Endothelial cell of umbilical vein (primary cell): ENCODE measurements around the gene IQSEC3.

ENCODE experiments used
- EZH2 ChIP-seq: IDR thresholded peaks from 2 replicates; pipeline ENCODE4 v1.6.1; 2012; ENCODE audit warnings: borderline replicate concordance, low read depth, mild to moderate bottlenecking, moderate library complexity, low read length, inconsistent platforms; ENCODE audit not compliant: severe bottlenecking
- GATA2 ChIP-seq: IDR thresholded peaks from 2 replicates; pipeline ENCODE4 v1.7.0; 2011; ENCODE audit warnings: low read depth, mild to moderate bottlenecking, moderate library complexity, mixed read lengths, low read length; ENCODE audit not compliant: insufficient read length, insufficient read depth
- POLR2A ChIP-seq: IDR thresholded peaks from 2 replicates; pipeline ENCODE4 v1.6.1; 2012; ENCODE audit warnings: low read depth, mild to moderate bottlenecking, control low read depth, low read length
- TF ChIP-seq, protein P1 (sequence below), 2 donors: IDR thresholded peaks; 1 replicate in 1 of 2; 2 replicates in 1 of 2; pipeline ENCODE4 v1.5.1; 2011; ENCODE audit warnings: low read length in 2 of 2, mild to moderate bottlenecking in 2 of 2, moderate library complexity in 2 of 2, control low read depth in 1 of 2, inconsistent platforms in 1 of 2, low read depth in 1 of 2; ENCODE audit not compliant: insufficient read depth in 1 of 2; ENCODE audit errors: extremely low read depth in 1 of 2

- TF ChIP-seq POLR2A (no peak), GATA2 (no peak), EZH2 (no peak)
- TF ChIP-seq, protein P1, sequence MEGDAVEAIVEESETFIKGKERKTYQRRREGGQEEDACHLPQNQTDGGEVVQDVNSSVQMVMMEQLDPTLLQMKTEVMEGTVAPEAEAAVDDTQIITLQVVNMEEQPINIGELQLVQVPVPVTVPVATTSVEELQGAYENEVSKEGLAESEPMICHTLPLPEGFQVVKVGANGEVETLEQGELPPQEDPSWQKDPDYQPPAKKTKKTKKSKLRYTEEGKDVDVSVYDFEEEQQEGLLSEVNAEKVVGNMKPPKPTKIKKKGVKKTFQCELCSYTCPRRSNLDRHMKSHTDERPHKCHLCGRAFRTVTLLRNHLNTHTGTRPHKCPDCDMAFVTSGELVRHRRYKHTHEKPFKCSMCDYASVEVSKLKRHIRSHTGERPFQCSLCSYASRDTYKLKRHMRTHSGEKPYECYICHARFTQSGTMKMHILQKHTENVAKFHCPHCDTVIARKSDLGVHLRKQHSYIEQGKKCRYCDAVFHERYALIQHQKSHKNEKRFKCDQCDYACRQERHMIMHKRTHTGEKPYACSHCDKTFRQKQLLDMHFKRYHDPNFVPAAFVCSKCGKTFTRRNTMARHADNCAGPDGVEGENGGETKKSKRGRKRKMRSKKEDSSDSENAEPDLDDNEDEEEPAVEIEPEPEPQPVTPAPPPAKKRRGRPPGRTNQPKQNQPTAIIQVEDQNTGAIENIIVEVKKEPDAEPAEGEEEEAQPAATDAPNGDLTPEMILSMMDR (IDR thresholded peaks at IDR 0.05; ENCODE audit: extremely low read depth in 1 of 2, insufficient read depth in 1 of 2, low read depth in 1 of 2, low read length in 2 of 2), result no peak
Measured at GRCh38 chr12:177336-177979, 110.9 kb downstream of the IQSEC3 start.
